GM12878 (cell line): ENCODE measurements around the gene TOP2B. TPM values are rescaled to one million over a fixed set of nuclear protein-coding genes. Genes with fewer than 3 reads are reported as not detected.

Experiments used
- ATAC-seq: fragments of 200-7000 bp; cut with Tn5 transposase; 3 replicates; pipeline ENCODE4 v1.9.1; 2020; ENCODE audit warnings: mild to moderate bottlenecking, moderate library complexity
- BruUV-seq: library from RNA; stranded (reverse); fragments of 400-500 nt; replicated peaks from 2 replicates; lab custom pipeline; 2021; lab: Mats Ljungman, UMichigan
- CTCF ChIA-PET: fragments of 300-600 bp; sonication (Branson Sonifier 250); formaldehyde crosslinking; extraction: SDS; loops from one replicate; lab custom pipeline; 2021; ENCODE audit warnings: inconsistent platforms; lab: Yijun Ruan, JAX
- POLR2A ChIA-PET: fragments of 350-600 bp; formaldehyde crosslinking; extraction: SDS; loops from one replicate; lab custom pipeline; 2021; ENCODE audit warnings: inconsistent platforms; lab: Charles Lee
- RAD21 ChIA-PET: fragments of 300-600 bp; sonication (Branson Sonifier 250); formaldehyde crosslinking; loops from one replicate; lab custom pipeline; 2023; ENCODE audit warnings: antibody characterized with exemption; ENCODE audit not compliant: unreplicated experiment; lab: Charles Lee
- SMC1A ChIA-PET: fragments of 300-600 bp; sonication (Branson Sonifier 250); formaldehyde crosslinking; loops from one replicate; lab custom pipeline; 2023; ENCODE audit not compliant: unreplicated experiment, uncharacterized antibody; lab: Charles Lee
- DNase-seq: peaks from one replicate; pipeline ENCODE4 v3.0.0-alpha.2; 2011; ENCODE audit warnings: low read depth, low spot score
- FAIRE-seq: peaks from 3 replicates; lab custom pipeline; 2011; peaks lifted over from hg19 to GRCh38; lab: Jason Lieb, UNC
- H2AFZ ChIP-seq: 2 replicates; pipeline ENCODE4 v1.6.0; 2011; ENCODE audit warnings: low read depth, low read length, control low read depth; ENCODE audit not compliant: control insufficient read depth
- H3K27ac ChIP-seq: 2 replicates; pipeline ENCODE4 v1.5.1; 2011; ENCODE audit warnings: control low read depth; ENCODE audit not compliant: control insufficient read depth, insufficient read depth
- H3K27me3 ChIP-seq, 2 experiments: replicated peaks in 1 of 2; 2 replicates each; pipeline versions ENCODE4 v1.6.0 to v1.6.1; 2011; ENCODE audit warnings: low read length in 1 of 2; ENCODE audit not compliant: control insufficient read depth in 2 of 2, insufficient read depth in 2 of 2
- H3K36me3 ChIP-seq, 2 experiments: 2 replicates each; pipeline ENCODE4 v1.5.1; 2011; ENCODE audit warnings: low read length in 1 of 2; ENCODE audit not compliant: control insufficient read depth in 2 of 2, insufficient read depth in 2 of 2
- H3K4me1 ChIP-seq: 2 replicates; pipeline ENCODE4 v1.6.1; 2011; ENCODE audit warnings: mild to moderate bottlenecking, low read length, moderate library complexity, mixed read lengths; ENCODE audit not compliant: control insufficient read depth, insufficient read depth
- H3K4me2 ChIP-seq: 2 replicates; pipeline ENCODE4 v1.6.0; 2011; ENCODE audit warnings: control low read depth; ENCODE audit not compliant: control insufficient read depth, insufficient read depth
- H3K4me3 ChIP-seq: fragments of 200-600 bp; sonication (generic); 2 replicates; pipeline ENCODE4 v1.5.1; 2016
- H3K79me2 ChIP-seq: 2 replicates; pipeline ENCODE4 v1.6.0; 2011; ENCODE audit warnings: low read length; ENCODE audit not compliant: control insufficient read depth, insufficient read depth
- H3K9ac ChIP-seq: 2 replicates; pipeline ENCODE4 v1.8.0; 2011; ENCODE audit warnings: low read length, control low read depth, mixed read lengths; ENCODE audit not compliant: control insufficient read depth, insufficient read depth
- H3K9me3 ChIP-seq: replicated peaks from 3 replicates; pipeline ENCODE4 v1.5.1; 2011; ENCODE audit warnings: mild to moderate bottlenecking, low read length; ENCODE audit not compliant: control insufficient read depth, insufficient read depth
- H4K20me1 ChIP-seq: 2 replicates; pipeline ENCODE4 v1.6.0; 2011; ENCODE audit not compliant: control insufficient read depth, insufficient read depth
- BRCA1 ChIP-seq: IDR thresholded peaks from 2 replicates; pipeline ENCODE4 v1.6.1; 2011; ENCODE audit warnings: low read depth, low read length, improper control_type of control experiment
- CHD1 ChIP-seq: IDR thresholded peaks from 2 replicates; pipeline ENCODE4 v1.6.1; 2012; ENCODE audit warnings: low read depth, low read length, improper control_type of control experiment
- HDGF ChIP-seq: fragments of 450-650 bp; IDR thresholded peaks from 2 replicates; pipeline ENCODE4 v1.6.1; 2016; ENCODE audit warnings: antibody characterized with exemption
- IKZF2 ChIP-seq, 2 experiments: fragments of 450-650 bp; IDR thresholded peaks; 2 replicates each; pipeline ENCODE4 v1.6.1; 2017; ENCODE audit warnings: mild to moderate bottlenecking in 2 of 2, moderate library complexity in 2 of 2
- JUNB ChIP-seq: IDR thresholded peaks from 2 replicates; pipeline ENCODE4 v1.6.1; 2016; ENCODE audit warnings: antibody characterized with exemption, mild to moderate bottlenecking
- MTA3 ChIP-seq: IDR thresholded peaks from 2 replicates; pipeline ENCODE4 v1.6.1; 2012; ENCODE audit warnings: low read length, inconsistent platforms, borderline replicate concordance
- POLR2AphosphoS2 ChIP-seq: IDR thresholded peaks from 2 replicates; pipeline ENCODE4 v1.6.1; 2011; ENCODE audit warnings: low read depth, mild to moderate bottlenecking, low read length, improper control_type of control experiment, moderate library complexity
- RB1 ChIP-seq: fragments of 450-650 bp; formaldehyde crosslinking; IDR thresholded peaks from 2 replicates; pipeline ENCODE4 v1.6.1; 2017; ENCODE audit warnings: mild to moderate bottlenecking, borderline replicate concordance
- SIN3A ChIP-seq: IDR thresholded peaks from 2 replicates; pipeline ENCODE4 v1.6.1; 2012; ENCODE audit warnings: low read depth, low read length, improper control_type of control experiment
- SIX5 ChIP-seq: IDR thresholded peaks from 2 replicates; pipeline ENCODE4 v1.6.1; 2011; ENCODE audit warnings: mild to moderate bottlenecking, low read depth, low read length, moderate library complexity; ENCODE audit not compliant: severe bottlenecking
- SKIL ChIP-seq: fragments of 450-650 bp; IDR thresholded peaks from 2 replicates; pipeline ENCODE4 v1.6.1; 2017; ENCODE audit warnings: mild to moderate bottlenecking, low read depth, inconsistent platforms; ENCODE audit not compliant: poor library complexity, severe bottlenecking
- SPI1 ChIP-seq: IDR thresholded peaks from 2 replicates; pipeline ENCODE4 v1.6.1; 2011; ENCODE audit warnings: low read depth, mild to moderate bottlenecking, low read length, moderate library complexity, borderline replicate concordance; ENCODE audit not compliant: insufficient read depth
- ZNF274 ChIP-seq: IDR thresholded peaks from one replicate; pipeline ENCODE4 v1.8.0; 2011; ENCODE audit not compliant: insufficient read length, insufficient read depth
- ZNF592 ChIP-seq: fragments of 450-650 bp; IDR thresholded peaks from 2 replicates; pipeline ENCODE4 v1.6.1; 2017; ENCODE audit warnings: mild to moderate bottlenecking, moderate library complexity
- WGBS: methylation state at CpG from one replicate; pipeline ENCODE4 v1.1.6; 2016; ENCODE audit warnings: low lambda C conversion rate; ENCODE audit not compliant: insufficient replicate concordance, insufficient coverage; ENCODE audit errors: missing lambda C conversion rate; 5-methylcytosine and 5-hydroxymethylcytosine counted together
- in situ Hi-C: fragments of 300-500 bp; cut with MboI; formaldehyde crosslinking; loops from 9 replicates; pipeline ENCODE4 v1.14.3; 2018; ENCODE audit warnings: mixed read lengths
- intact Hi-C: fragments of 100-400 bp; cut with micrococcal nuclease; formaldehyde crosslinking; loops from one replicate; pipeline ENCODE4 v1.14.2; 2022; ENCODE audit not compliant: unreplicated experiment
- polyA plus RNA-seq, 11 experiments: library from polyadenylated mRNA; depleted of rRNA in 4 of 11; unstranded in 6 of 11; stranded (reverse) in 5 of 11; fragments of >200 nt; fragmentation: Nextera tagmentation in 4 of 11; fragmentation: Illumina TruSeq in 1 of 11; extraction: Ambion mirVana in 4 of 11; extraction: Trizol in 1 of 11; gene quantifications; 1 replicate in 1 of 11; 2 replicates in 10 of 11; pipeline versions ENCODE4 v1.2.1 to v1.2.3, GENCODE V29; 2011 to 2016; ENCODE audit warnings: inconsistent platforms in 2 of 11, missing spikeins in 2 of 11, low read depth in 1 of 11
- total RNA-seq, 4 experiments: library from RNA; depleted of rRNA in 3 of 4; stranded (reverse); fragments of >200 nt in 3 of 4; fragmentation: Illumina TruSeq in 1 of 4; extraction: Trizol in 1 of 4; gene quantifications; 2 replicates each; pipeline versions ENCODE4 v1.2.1 to v1.2.3, GENCODE V29; 2013 to 2021
- TF ChIP-seq, protein P1 (sequence below): fragments of 450-650 bp; conservative IDR thresholded peaks from 2 replicates; pipeline ENCODE4 v1.6.1; 2017; ENCODE audit warnings: mild to moderate bottlenecking, moderate library complexity

Gene TOP2B
- total and polyA plus RNA-seq, 10 of the 15 experiments (the other 5 are each of a cell fraction or from before 2014, with no cell fraction given) = 28.6 to 134 (median 83.4) TPM

GRCh38 chr3:25581823-25582222, 82.9 kb downstream of the TOP2B start (continued):
- no peak for TF ChIP-seq POLR2AphosphoS2
- no peak for TF ChIP-seq SPI1
- TF ChIP-seq RB1 = no peak
- no peak for TF ChIP-seq IKZF2 (IDR thresholded peaks at IDR 0.05)
- TF ChIP-seq MTA3 = no peak
- TF ChIP-seq SIX5 = no peak
- TF ChIP-seq, protein P1, sequence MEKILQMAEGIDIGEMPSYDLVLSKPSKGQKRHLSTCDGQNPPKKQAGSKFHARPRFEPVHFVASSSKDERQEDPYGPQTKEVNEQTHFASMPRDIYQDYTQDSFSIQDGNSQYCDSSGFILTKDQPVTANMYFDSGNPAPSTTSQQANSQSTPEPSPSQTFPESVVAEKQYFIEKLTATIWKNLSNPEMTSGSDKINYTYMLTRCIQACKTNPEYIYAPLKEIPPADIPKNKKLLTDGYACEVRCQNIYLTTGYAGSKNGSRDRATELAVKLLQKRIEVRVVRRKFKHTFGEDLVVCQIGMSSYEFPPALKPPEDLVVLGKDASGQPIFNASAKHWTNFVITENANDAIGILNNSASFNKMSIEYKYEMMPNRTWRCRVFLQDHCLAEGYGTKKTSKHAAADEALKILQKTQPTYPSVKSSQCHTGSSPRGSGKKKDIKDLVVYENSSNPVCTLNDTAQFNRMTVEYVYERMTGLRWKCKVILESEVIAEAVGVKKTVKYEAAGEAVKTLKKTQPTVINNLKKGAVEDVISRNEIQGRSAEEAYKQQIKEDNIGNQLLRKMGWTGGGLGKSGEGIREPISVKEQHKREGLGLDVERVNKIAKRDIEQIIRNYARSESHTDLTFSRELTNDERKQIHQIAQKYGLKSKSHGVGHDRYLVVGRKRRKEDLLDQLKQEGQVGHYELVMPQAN = no peak
- no peak for TF ChIP-seq HDGF

DNA sequence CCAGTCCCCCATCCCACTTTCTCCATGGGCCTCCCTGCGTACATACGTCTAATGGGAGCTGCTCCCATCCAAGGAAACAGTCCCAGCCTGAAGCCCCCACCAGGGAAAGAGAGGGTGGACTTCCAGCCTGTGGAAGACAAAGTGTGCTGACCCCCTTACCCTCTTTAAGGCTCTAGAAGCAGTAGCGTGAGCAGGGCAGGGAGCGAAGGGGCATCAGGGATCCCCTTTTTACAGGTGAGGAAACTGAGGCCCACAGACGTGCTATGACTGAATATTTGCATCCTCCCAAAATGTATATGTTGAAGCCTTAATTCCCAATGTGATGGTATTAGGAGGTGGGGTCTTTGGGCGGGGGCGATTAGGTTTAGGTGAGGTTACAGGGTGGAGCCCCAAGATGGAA, 83.4 kb downstream of the TOP2B start:
- Histone ChIP-seq H2AFZ (no peak overlapping the region), H3K27ac (no peak overlapping the region), H3K79me2 (no peaks in the 10 kb centered on the region), H3K4me3 (no peak overlapping the region), H3K4me2 (no peak overlapping the region), H3K9me3 (no peaks in the 10 kb centered on the region), H3K27me3 (no peaks in the 10 kb centered on the region; a peak in 1 of 4 replicates), H3K9ac (no peak overlapping the region), H4K20me1 (no peaks in the 10 kb centered on the region; the same call in 1 of the 2 replicates), H3K36me3 (no peaks in the 10 kb centered on the region), H3K4me1 (no peaks in the 10 kb centered on the region)
- CTCF ChIA-PET = interaction anchor here (0.6 kb wide), 1 partner anchor 1089 kb away, joined by 3 read pairs; no protein-coding TSS in a partner anchor
- POLR2A ChIA-PET = no interaction called here
- FAIRE-seq (no peak), DNase-seq (no peak), ATAC-seq (no peak)
- no TSS peak for BruUV-seq
- in situ Hi-C loops (no loop called here), intact Hi-C loops (no loop called here)
- RAD21 ChIA-PET = no interaction called here
- SMC1A ChIA-PET = interaction anchor here (1.0 kb wide), 2 partner anchors 11 to 26 kb away, joined by 3 to 4 read pairs; no protein-coding TSS in a partner anchor
- WGBS = 36% methylated on average over 7 of the region's 7 CpGs
- no peak for TF ChIP-seq BRCA1
- TF ChIP-seq JUNB = no peak
- no peak for TF ChIP-seq ZNF274
- TF ChIP-seq SIN3A = no peak
- no peak for TF ChIP-seq SKIL
- no peak for TF ChIP-seq ZNF592
- no peak for TF ChIP-seq CHD1
